HepG2 (cell line): ENCODE data around the gene TBC1D24. TPM values are rescaled to one million over a fixed set of nuclear protein-coding genes. Genes with fewer than 3 reads are reported as not detected.
A peak's percentile ranks its signal among the peaks of the same experiment; 100 is the strongest.

ENCODE experiments used
- BRD4 ChIP-seq: sonication (generic); formaldehyde crosslinking; IDR thresholded peaks from 2 replicates; pipeline ENCODE4 v1.4.0; 2020; ENCODE audit warnings: missing genetic modification reagents
- ERF ChIP-seq: IDR thresholded peaks from 2 replicates; pipeline ENCODE4 v1.6.1; 2018; ENCODE audit warnings: missing biosample characterization, missing genetic modification reagents
- FOXK1 ChIP-seq: sonication (generic); formaldehyde crosslinking; IDR thresholded peaks from 2 replicates; pipeline ENCODE4 v1.4.0; 2020; ENCODE audit warnings: low read depth, missing genetic modification reagents, borderline replicate concordance
- KLF6 ChIP-seq: IDR thresholded peaks from 2 replicates; pipeline ENCODE4 v1.8.0; 2016; ENCODE audit warnings: missing biosample characterization, missing genetic modification reagents
- MTA1 ChIP-seq: sonication (generic); formaldehyde crosslinking; IDR thresholded peaks from 2 replicates; pipeline ENCODE4 v1.4.0; 2020; ENCODE audit warnings: missing genetic modification reagents, mild to moderate bottlenecking, borderline replicate concordance
- PITX1 ChIP-seq: sonication (generic); formaldehyde crosslinking; IDR thresholded peaks from 2 replicates; pipeline ENCODE4 v1.5.1; 2020; ENCODE audit warnings: mild to moderate bottlenecking, missing genetic modification reagents
- YEATS2 ChIP-seq: sonication (generic); formaldehyde crosslinking; IDR thresholded peaks from 2 replicates; pipeline ENCODE4 v1.4.0; 2020; ENCODE audit warnings: missing genetic modification reagents, borderline replicate concordance
- YY1 ChIP-seq: IDR thresholded peaks from 2 replicates; pipeline ENCODE4 v1.6.1; 2011; ENCODE audit warnings: low read length, low read depth, moderate library complexity, mild to moderate bottlenecking; ENCODE audit not compliant: insufficient read depth, insufficient replicate concordance
- ZNF317 ChIP-seq: sonication (generic); formaldehyde crosslinking; IDR thresholded peaks from 2 replicates; pipeline ENCODE4 v1.5.0; 2020; ENCODE audit warnings: mild to moderate bottlenecking, missing genetic modification reagents
- polyA plus RNA-seq, 8 experiments: library from polyadenylated mRNA; depleted of rRNA in 3 of 8; stranded (reverse) in 7 of 8; unstranded in 1 of 8; fragments of >200 nt; fragmentation: Illumina TruSeq in 4 of 8; extraction: Trizol in 4 of 8; gene quantifications; 2 replicates each; pipeline versions ENCODE4 v1.2.1 to v1.2.3, GENCODE V29; 2011 to 2016; ENCODE audit warnings: low read depth in 4 of 8, missing spikeins in 1 of 8, mixed read lengths in 1 of 8; ENCODE audit not compliant: insufficient read depth in 1 of 8
- total RNA-seq, 5 experiments: library from RNA; depleted of rRNA; stranded (reverse); fragments of >200 nt; fragmentation: Illumina TruSeq; extraction: Trizol; gene quantifications; 2 replicates each; pipeline ENCODE4 v1.2.3, GENCODE V29; 2016; ENCODE audit warnings: low read depth in 1 of 5
- TF ChIP-seq, protein P1 (sequence below), 2 experiments: IDR thresholded peaks; 2 replicates each; pipeline ENCODE4 v1.6.1; 2011 to 2012; ENCODE audit warnings: low read length in 2 of 2, borderline replicate concordance in 1 of 2, low read depth in 1 of 2, mild to moderate bottlenecking in 1 of 2, moderate library complexity in 1 of 2
- TF ChIP-seq, protein P2 (sequence below): sonication (generic); formaldehyde crosslinking; conservative IDR thresholded peaks from 2 replicates; pipeline ENCODE4 v1.4.0; 2020; ENCODE audit warnings: missing genetic modification reagents
- TF ChIP-seq, protein P3 (sequence below): sonication (generic); formaldehyde crosslinking; IDR thresholded peaks from 2 replicates; pipeline ENCODE4 v1.9.0; 2021; ENCODE audit warnings: missing genetic modification reagents, mild to moderate bottlenecking, borderline replicate concordance
- TF ChIP-seq, protein P4 (sequence below): sonication (generic); formaldehyde crosslinking; IDR thresholded peaks from 2 replicates; pipeline ENCODE4 v1.4.0; 2020; ENCODE audit warnings: missing genetic modification reagents, low read depth, mild to moderate bottlenecking, borderline replicate concordance
- TF ChIP-seq, protein P5 (sequence below): sonication (generic); formaldehyde crosslinking; IDR thresholded peaks from 2 replicates; pipeline ENCODE4 v1.9.0; 2022; ENCODE audit warnings: low read depth, missing genetic modification reagents

Gene TBC1D24
- total and polyA plus RNA-seq, 2 of the 13 experiments (the other 11 are each of a cell fraction or from before 2014, with no cell fraction given): 7.7 to 13.7 TPM

DNA sequence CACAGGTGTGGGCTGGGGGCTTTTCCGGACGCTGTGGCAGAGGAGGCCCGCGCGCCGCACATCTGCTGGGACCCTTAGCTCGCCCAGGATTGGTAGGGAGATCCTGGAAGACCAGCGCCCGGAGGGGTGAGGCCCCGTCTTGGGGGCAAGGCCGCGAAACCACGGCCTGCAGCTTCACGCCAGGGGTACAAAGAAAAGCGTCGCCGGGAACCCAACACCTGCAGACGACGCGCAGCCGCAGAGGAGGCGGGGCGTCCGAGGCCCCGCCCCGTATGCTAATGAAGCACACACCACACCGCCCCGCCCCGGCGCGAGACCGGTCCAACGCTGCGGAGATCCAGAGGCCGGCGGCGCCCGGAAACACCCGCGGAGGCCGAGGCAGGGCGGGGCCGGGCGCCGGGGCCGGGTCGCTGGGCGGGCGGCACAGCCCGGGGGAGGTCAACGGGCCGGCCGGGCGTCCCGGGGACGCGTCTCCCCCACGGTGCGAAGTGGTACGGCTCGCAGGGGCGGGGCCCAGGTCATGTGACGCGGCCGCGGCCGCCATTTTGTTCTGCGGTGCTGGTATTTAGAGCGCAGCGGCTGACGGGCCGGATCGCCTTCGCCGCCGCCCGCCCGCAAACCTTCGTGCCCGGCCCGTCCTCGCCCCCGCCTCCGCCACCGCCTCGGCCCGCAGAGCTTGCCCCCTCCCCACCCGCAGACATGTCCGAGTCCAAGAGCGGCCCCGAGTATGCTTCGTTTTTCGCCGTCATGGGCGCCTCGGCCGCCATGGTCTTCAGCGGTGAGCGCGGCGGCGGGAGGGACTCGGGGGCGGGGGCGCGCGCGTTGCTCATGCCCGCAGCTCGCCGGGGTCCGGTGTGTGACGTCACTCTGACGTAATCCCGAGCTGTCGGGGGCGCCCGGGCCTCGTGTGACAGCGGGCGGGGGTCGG is 38.7 kb downstream of the TBC1D24 start, which contains the start of gene ATP6V0C (continued):
- TF ChIP-seq, protein P1, sequence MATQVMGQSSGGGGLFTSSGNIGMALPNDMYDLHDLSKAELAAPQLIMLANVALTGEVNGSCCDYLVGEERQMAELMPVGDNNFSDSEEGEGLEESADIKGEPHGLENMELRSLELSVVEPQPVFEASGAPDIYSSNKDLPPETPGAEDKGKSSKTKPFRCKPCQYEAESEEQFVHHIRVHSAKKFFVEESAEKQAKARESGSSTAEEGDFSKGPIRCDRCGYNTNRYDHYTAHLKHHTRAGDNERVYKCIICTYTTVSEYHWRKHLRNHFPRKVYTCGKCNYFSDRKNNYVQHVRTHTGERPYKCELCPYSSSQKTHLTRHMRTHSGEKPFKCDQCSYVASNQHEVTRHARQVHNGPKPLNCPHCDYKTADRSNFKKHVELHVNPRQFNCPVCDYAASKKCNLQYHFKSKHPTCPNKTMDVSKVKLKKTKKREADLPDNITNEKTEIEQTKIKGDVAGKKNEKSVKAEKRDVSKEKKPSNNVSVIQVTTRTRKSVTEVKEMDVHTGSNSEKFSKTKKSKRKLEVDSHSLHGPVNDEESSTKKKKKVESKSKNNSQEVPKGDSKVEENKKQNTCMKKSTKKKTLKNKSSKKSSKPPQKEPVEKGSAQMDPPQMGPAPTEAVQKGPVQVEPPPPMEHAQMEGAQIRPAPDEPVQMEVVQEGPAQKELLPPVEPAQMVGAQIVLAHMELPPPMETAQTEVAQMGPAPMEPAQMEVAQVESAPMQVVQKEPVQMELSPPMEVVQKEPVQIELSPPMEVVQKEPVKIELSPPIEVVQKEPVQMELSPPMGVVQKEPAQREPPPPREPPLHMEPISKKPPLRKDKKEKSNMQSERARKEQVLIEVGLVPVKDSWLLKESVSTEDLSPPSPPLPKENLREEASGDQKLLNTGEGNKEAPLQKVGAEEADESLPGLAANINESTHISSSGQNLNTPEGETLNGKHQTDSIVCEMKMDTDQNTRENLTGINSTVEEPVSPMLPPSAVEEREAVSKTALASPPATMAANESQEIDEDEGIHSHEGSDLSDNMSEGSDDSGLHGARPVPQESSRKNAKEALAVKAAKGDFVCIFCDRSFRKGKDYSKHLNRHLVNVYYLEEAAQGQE (IDR thresholded peaks at IDR 0.05; ENCODE audit: borderline replicate concordance in 1 of 2, low read depth in 1 of 2, low read length in 2 of 2): peak in 1 of 2 experiments; percentile 41; a peak in 1 of 4 replicates
- TF ChIP-seq, protein P2, sequence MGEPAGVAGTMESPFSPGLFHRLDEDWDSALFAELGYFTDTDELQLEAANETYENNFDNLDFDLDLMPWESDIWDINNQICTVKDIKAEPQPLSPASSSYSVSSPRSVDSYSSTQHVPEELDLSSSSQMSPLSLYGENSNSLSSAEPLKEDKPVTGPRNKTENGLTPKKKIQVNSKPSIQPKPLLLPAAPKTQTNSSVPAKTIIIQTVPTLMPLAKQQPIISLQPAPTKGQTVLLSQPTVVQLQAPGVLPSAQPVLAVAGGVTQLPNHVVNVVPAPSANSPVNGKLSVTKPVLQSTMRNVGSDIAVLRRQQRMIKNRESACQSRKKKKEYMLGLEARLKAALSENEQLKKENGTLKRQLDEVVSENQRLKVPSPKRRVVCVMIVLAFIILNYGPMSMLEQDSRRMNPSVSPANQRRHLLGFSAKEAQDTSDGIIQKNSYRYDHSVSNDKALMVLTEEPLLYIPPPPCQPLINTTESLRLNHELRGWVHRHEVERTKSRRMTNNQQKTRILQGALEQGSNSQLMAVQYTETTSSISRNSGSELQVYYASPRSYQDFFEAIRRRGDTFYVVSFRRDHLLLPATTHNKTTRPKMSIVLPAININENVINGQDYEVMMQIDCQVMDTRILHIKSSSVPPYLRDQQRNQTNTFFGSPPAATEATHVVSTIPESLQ (CRISPR knock-in tag): no peak
- no peak; the same call in 1 of the 2 replicates for TF ChIP-seq ERF
- TF ChIP-seq, protein P3, sequence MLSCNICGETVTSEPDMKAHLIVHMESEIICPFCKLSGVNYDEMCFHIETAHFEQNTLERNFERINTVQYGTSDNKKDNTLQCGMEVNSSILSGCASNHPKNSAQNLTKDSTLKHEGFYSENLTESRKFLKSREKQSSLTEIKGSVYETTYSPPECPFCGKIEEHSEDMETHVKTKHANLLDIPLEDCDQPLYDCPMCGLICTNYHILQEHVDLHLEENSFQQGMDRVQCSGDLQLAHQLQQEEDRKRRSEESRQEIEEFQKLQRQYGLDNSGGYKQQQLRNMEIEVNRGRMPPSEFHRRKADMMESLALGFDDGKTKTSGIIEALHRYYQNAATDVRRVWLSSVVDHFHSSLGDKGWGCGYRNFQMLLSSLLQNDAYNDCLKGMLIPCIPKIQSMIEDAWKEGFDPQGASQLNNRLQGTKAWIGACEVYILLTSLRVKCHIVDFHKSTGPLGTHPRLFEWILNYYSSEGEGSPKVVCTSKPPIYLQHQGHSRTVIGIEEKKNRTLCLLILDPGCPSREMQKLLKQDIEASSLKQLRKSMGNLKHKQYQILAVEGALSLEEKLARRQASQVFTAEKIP (CRISPR knock-in tag): no peak
- TF ChIP-seq, protein P4, sequence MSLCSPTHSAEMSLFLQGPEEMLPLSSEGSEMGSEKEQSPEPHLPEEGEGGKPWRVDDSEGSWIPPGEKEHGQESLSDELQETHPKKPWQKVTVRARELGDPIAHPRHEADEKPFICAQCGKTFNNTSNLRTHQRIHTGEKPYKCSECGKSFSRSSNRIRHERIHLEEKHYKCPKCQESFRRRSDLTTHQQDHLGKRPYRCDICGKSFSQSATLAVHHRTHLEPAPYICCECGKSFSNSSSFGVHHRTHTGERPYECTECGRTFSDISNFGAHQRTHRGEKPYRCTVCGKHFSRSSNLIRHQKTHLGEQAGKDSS (CRISPR knock-in tag): no peak
- TF ChIP-seq YEATS2 (CRISPR knock-in tag): 0 out of 2 replicates have a peak, but pooled peaks have one; percentile 10
- peak; percentile 36; the same call in 1 of the 2 replicates for TF ChIP-seq PITX1 (CRISPR knock-in tag)
- TF ChIP-seq YY1: peak; percentile 98
- TF ChIP-seq KLF6 (CRISPR knock-in tag): 0 out of 2 replicates have a peak, but pooled peaks have one; percentile 29
- TF ChIP-seq FOXK1 (CRISPR knock-in tag): peak; percentile 68; the same call in 1 of the 2 replicates
- no peak for TF ChIP-seq ZNF317 (CRISPR knock-in tag)
- 0 out of 2 replicates have a peak, but pooled peaks have one; percentile 35 for TF ChIP-seq BRD4 (CRISPR knock-in tag)
- TF ChIP-seq, protein P5, sequence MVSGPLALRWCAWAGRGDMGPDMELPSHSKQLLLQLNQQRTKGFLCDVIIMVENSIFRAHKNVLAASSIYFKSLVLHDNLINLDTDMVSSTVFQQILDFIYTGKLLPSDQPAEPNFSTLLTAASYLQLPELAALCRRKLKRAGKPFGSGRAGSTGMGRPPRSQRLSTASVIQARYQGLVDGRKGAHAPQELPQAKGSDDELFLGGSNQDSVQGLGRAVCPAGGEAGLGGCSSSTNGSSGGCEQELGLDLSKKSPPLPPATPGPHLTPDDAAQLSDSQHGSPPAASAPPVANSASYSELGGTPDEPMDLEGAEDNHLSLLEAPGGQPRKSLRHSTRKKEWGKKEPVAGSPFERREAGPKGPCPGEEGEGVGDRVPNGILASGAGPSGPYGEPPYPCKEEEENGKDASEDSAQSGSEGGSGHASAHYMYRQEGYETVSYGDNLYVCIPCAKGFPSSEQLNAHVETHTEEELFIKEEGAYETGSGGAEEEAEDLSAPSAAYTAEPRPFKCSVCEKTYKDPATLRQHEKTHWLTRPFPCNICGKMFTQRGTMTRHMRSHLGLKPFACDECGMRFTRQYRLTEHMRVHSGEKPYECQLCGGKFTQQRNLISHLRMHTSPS (CRISPR knock-in tag): no peak
- TF ChIP-seq MTA1 (CRISPR knock-in tag): no peak
